HG03064 (cell line): ENCODE measurements around the gene SERPINI1.

Source experiments
- ATAC-seq: cut with Tn5 transposase; IDR thresholded peaks from one replicate; pipeline ENCODE4 v1.9.1; 2021; ENCODE audit warnings: low read depth; ENCODE audit not compliant: unreplicated experiment

SERPINI1 gene

DNA sequence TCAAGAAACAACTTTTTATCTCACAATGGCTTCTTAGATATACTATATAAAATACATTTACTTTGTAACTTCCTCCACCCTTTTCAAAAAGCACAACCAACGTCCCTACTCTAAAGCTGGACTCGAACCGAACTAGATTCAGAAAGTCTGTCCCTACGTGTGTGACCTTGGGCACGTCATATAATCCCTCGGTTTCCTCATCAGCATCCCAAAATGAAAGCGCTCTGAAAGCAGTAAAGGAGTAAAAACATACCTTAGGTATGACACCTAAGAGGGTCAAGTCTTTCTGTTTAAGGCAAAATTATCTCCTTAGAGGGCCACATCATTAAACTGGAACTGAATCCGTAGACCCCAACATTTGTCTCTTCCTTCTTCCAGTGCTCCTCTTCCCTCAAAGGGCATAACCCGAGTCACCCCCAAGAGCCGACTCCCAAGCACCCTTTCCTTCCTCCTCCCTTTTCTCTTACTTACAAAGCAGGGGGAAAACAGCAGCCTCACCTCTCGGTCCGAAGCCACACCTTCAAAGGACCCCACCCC lies 1.5 kb upstream of the SERPINI1 start:
- no peak for ATAC-seq

DNA sequence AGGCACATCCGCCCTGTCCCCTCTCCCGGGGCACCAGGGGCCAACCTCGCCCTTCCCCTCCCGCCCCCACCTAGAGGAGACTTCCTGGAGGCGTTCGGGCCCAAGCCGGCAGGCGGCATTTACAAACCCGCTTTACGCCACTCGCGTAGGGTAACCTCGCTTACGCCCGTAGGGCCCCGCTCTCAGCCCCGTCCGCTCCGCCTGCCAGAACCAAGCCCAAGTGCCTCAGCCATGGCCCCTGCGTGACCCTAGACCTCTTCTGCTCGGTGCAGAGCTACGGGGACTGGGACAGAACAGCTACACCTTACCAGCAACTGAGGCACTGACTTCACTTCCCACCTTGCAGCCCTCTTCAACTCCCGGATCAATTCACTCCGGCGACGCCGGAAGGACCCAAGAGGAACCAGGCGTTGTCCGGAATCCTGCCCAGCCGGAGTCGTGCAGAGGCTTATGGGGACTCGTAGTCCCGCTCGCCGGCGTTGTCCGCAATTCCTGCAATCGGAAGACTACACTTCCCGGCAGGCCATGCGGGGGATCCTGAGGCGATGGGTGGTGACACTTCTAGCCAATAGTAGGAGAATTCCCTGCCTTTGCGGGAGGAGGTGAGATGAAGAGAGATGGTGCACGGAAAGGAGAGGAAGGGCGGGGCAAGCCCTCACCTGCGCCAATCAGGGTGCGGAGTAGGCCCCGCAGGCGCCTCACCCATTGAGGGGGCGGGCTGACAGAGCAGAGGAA lies 856 bp upstream of the SERPINI1 start, which contains the start of gene PDCD10:
TSS of gene PDCD10 (minus strand) at position 395 of the 735 bp plus-strand sequence. CDS start 14,735 bp downstream, outside the sequence.
- peak; percentile 85 for ATAC-seq

DNA sequence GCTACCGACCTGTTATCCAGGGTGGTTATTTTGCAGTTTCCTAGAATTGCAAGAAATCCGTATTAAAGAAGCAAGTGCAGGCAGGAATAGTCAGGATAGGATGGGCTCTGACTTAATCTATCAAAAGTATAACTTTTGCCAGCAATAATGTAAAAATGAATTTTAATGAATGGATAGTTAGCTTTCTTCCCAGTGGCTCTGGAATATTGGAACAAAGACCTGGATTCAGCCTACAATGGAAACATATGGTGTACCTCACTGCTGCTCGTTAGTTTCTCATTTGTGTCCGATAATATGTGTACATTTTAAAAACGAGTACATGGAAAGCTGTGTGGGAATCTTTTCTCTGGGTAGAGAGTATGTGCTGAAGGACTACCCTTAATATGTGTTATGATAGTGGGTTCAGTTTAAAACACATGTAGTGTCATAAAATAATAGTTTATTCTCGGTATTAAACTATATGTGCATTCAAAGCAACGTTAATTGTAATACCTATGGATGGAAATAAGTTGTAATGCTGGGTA lies 805 bp downstream of the SERPINI1 start:
- no peak for ATAC-seq

DNA sequence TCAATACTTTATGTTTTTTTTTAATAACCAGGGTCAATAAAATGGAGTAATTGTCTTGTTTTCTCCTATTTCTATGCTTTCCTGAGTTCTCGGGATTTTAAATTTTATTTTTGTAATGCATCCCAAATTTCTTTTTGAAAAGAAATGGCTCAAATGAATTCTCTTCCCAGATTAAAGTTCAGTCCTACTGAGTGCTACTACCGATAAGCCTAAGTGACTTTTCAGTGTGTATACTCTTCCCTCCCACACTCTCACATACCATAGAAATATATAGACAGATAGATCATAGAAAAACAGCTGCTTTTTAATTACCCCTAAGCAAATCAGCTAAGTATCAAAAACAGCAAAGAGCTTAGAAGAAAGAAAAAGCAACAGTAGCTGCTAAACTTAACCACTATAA lies 1.5 kb downstream of the SERPINI1 start:
- no peak for ATAC-seq

GRCh38 chr3:167738037-167738436 lies 2.5 kb downstream of the SERPINI1 start:
- ATAC-seq: no peak

DNA sequence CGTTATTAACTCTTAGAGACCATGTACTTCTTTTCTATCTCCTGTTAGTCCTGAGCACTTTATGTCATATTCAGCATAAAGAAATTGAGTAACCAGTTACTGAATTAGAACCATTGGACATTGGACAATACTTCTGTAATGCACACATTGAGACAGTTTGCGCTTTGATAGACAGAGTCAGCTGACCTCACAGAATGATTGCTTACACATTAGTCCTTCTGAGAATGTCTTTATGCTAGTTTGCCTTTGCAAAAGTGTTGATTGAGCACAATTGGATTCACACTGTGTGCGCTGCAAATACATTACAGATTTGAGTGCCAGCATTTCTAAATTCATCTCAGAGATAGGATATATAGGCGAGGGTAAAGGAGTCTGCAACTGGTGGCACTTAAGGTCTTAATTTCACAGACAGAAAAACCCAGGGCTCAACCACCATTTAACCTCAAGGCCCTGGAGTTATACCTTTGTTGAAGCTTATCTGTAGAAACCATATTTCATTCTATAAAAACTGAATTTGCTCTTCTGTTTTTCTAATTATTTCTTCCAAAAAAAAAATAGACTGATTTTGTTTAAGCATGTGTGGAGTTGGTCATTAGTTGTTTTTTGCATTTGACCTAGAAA lies 3.8 kb downstream of the SERPINI1 start:
- no peak for ATAC-seq

DNA sequence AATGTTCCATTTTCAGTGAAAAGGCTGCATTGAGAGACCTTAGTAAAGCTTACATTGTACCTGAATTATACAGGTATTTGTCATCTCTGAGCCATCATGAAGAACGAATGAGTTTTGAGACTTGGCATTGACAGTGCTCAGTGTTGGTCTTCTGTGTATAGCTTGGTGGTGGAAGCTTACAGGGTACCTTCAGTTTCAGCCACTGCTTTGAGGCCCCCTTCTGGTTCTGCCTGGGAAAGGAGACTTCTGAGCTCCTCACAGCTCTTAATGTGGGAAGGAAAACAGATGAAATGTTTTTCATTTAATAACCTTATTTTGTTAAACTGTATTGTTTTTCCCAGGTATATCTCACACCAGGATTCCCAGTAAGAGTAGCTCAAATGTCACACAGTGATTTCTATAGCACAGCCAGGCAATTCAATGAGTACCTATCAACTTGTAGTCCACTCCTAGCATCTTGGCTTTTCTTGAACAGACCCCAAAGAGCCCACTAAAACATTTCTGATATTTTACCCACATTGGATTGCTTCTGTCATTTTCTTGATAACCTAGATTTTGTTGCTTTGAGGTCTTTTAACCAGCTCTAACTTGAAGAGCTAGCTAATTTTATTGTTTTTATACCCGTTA lies 5.6 kb downstream of the SERPINI1 start:
- ATAC-seq: peak; percentile 85

GRCh38 chr3:167742338-167742737 lies 6.8 kb downstream of the SERPINI1 start:
- no peak for ATAC-seq

DNA sequence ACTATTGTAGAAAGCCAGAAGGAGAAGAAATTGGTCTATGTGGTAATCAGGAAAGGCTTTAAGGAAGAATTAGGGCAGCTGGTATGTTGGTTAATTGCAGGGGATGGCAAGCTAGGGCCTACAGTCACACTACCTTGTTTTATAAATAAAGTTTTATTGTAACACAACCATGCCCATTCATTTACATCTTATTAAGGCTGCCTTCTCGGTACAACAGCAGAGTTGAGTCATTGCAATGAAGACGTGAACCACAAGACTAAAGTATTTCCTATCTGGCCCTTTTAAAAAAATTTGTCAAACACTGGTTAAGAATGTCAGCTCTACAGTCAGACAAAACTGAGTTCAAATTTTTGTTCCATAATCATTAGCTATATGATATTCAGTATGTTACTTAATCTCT lies 8.3 kb downstream of the SERPINI1 start:
- no peak for ATAC-seq

- ATAC-seq: no peak
These were observed 13.7 kb downstream of the SERPINI1 start for GRCh38 chr3:167749209-167749608.

GRCh38 chr3:167749728-167750127 lies 14.2 kb downstream of the SERPINI1 start:
- no peak for ATAC-seq

DNA sequence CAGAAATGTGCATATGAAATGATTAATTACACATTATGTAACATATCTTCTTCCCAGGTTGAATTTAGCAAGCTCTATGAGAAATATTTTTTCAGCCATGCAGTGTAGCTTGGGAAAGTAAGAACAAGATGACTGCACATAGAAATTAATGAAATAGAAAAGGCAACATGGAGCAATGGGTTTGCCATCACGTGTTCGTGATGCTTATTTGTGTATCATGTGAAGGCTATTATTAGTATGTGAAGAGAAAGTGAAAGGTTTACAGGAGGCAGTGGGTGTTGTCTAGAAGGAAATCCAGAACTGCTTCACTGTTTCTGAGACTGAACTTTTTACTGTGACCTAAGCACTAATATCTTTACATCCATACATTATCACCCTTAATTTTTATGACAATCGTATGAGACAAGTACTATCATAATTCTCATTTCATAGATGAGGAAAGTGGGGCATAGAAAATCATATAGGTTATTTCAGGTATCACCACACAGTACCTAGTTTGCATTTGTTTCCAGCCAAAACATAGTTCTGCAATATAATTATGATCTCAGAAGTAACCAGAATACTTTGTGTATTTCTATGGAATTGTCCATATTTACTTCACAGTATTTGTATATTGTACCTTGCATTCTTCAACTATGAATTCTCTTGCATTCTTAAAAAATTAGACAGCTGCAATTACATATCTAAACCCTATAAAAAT lies 14.9 kb downstream of the SERPINI1 start:
- peak; percentile 98 for ATAC-seq

- ATAC-seq: no peak
These were observed 18.5 kb downstream of the SERPINI1 start for GRCh38 chr3:167754049-167754448.

DNA sequence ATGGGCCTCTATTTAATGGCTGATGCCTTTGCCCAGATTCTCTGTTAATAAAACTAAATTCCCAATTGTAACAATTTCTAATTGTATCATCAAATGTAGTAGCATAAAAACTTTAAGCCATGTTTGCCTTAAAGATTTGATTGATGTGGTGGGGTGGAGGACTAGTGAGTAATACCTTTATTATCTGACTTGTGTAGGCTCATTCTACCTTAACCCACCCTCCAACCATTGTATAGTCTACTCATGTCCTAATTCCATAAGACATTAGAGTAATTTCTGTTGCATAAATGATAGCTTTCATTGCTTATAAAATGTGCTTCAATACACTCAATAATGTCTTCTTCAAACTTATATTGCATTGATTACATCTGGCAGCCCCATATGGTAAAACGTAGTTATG lies 25.8 kb downstream of the SERPINI1 start:
- ATAC-seq: no peak

DNA sequence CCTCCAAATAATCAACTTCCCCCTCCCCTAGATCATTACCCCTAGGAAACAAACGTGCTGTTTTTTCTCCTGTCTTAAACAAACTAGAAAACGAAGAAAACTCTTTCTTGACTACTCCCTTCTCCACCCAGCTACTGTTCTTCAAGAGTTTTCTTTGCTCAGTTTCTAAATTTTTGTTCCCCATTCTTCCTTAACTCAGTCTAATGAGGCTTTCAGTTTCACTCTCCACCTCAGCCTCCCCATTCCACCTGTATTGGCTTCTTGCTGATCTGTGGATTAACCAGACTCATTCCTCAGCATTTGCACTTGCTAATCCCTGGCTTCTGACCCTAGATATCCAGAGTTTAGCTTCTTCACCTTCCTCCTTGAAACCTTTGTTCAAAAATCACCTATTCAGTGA lies 26.8 kb downstream of the SERPINI1 start:
- no peak for ATAC-seq

DNA sequence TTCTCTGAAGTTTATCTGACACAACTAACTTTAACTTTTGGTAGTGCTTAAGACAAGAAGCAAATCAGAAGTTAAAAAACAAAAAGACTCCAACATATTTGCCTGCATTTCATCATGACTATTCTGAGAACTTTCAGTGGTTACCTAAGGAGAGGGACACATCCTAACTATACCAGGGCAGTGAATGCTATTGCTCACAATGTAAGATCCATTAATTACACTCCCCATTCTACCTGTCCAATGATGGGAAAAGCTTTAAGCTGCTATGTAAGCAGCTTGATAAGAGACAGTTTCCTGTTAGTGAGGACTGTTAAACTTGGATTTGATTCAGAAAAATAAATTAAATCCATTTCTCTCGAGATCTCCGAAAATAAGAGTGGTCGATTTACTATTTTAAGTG lies 37.5 kb downstream of the SERPINI1 start:
- ATAC-seq: peak; percentile 49

DNA sequence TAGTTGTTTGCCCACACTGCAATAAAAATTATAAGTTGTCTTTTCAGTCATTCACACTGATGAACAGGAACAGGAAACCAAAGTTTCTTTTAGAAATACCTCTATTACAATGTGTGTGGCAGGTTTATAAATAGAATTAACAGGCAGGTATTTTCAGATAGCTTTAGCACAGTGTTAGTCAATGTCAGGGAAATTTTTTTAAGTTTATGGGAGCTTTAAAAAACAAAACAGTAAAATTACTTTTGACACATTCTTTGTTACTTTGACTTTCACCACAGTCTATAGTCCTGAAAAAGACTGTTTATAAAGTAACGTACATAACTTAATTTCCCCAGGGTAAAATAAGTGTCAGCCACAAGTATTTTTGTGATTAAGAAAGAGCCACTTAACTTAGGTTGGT lies 38.1 kb downstream of the SERPINI1 start:
- peak; percentile 92 for ATAC-seq

DNA sequence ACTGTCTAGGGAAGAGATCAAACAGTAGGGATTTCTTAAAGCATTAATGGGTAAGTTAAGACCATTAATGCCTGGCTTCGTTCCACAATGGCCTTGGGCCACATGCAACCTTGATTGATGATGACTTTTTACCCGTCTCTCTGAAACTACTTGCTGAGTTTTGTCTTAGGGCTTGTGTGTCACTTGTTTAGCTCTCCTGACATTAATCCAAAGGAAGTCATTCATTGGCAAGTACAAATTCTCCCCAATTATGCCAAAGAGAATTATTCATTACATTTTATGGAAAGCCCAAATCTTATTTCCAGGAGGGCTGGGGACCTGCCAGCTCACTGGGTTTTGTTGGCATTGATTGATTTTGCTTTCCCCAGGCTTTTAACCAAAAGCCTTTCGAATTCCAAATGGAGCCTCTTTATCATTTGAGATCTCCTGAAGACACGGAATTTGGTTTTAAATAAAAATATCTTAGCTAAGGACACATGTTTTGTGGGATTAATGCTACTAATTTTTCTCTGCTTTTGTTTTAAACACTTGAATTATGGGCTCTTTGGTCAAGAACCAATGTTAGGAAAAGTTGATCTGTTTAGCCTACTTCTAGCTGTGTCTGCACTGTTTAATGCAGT lies 40.7 kb downstream of the SERPINI1 start:
- no peak for ATAC-seq

DNA sequence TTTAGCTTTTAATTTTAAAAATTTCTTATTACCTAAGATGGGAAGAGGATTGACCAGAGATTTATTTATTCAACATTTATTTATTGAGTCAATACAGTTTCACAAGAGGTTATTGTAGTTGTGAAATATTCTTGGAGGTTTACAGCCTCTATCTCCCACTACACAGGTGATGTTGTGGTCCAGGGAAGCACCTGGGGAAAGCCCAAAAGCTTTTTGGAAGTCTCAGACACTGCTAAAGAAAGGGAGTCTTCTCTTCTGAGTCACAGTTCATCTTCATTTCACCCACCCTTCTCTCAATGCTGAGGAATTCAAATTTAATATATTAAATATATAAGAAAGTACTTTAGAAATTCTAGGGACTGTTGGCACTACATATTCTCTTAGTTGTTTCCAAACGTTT lies 41.8 kb downstream of the SERPINI1 start:
- no peak for ATAC-seq

- no peak for ATAC-seq
These were observed 44.8 kb downstream of the SERPINI1 start for GRCh38 chr3:167780214-167780883.
